Type B pancreatic cell (in vitro differentiated cells): ENCODE results near the gene PHACTR2. TPM values are rescaled to one million over a fixed set of nuclear protein-coding genes. Genes with fewer than 3 reads are reported as not detected.
"Not testable (repeated sequence)": the region's sequence is repeated elsewhere in the genome, so short reads cannot be mapped to it uniquely, and the experiment has no call there.

Experiments used
- DNase-seq: peaks from one replicate; pipeline ENCODE4 v3.0.0; 2021; ENCODE audit warnings: mixed read lengths; ENCODE audit not compliant: unreplicated experiment; ENCODE audit errors: extremely low spot score
- H3K27ac Mint-ChIP-seq: 2 replicates; pipeline ENCODE4 v1.8.0; 2021; ENCODE audit warnings: mild to moderate bottlenecking, mixed read lengths
- H3K27me3 Mint-ChIP-seq: 2 replicates; pipeline ENCODE4 v1.8.0; 2021; ENCODE audit warnings: mixed read lengths
- H3K36me3 Mint-ChIP-seq: 2 replicates; pipeline ENCODE4 v1.8.0; 2021; ENCODE audit warnings: mixed read lengths
- H3K4me1 Mint-ChIP-seq: one replicate; pipeline ENCODE4 v1.8.0; 2021; ENCODE audit warnings: mixed read lengths; ENCODE audit not compliant: unreplicated experiment
- H3K4me3 Mint-ChIP-seq: 2 replicates; pipeline ENCODE4 v1.8.0; 2021; ENCODE audit warnings: mild to moderate bottlenecking, mixed read lengths
- H3K9me3 Mint-ChIP-seq: 2 replicates; pipeline ENCODE4 v1.8.0; 2021; ENCODE audit warnings: mixed read lengths
- total RNA-seq: library from RNA; stranded (reverse); gene quantifications from 2 replicates; pipeline ENCODE4 v1.2.1, GENCODE V29; 2021; ENCODE audit warnings: low replicate concordance
- TF ChIP-seq, protein P1 (sequence below): fragments of 200-600 bp; sonication (generic); conservative IDR thresholded peaks from 2 replicates; pipeline ENCODE4 v1.5.0; 2021; ENCODE audit warnings: antibody characterized with exemption, mild to moderate bottlenecking

Gene PHACTR2
- total RNA-seq, 1 donor from 2014 or later, result 59.2 TPM

GRCh38 chr6:143775336-143775735, 97.6 kb downstream of the PHACTR2 start:
- H3K4me3 Mint-ChIP-seq, result no peak overlapping the region
- no peak for DNase-seq
- no peaks in the 10 kb centered on the region for H3K9me3 Mint-ChIP-seq
- no peaks in the 10 kb centered on the region for H3K27me3 Mint-ChIP-seq
- TF ChIP-seq, protein P1, sequence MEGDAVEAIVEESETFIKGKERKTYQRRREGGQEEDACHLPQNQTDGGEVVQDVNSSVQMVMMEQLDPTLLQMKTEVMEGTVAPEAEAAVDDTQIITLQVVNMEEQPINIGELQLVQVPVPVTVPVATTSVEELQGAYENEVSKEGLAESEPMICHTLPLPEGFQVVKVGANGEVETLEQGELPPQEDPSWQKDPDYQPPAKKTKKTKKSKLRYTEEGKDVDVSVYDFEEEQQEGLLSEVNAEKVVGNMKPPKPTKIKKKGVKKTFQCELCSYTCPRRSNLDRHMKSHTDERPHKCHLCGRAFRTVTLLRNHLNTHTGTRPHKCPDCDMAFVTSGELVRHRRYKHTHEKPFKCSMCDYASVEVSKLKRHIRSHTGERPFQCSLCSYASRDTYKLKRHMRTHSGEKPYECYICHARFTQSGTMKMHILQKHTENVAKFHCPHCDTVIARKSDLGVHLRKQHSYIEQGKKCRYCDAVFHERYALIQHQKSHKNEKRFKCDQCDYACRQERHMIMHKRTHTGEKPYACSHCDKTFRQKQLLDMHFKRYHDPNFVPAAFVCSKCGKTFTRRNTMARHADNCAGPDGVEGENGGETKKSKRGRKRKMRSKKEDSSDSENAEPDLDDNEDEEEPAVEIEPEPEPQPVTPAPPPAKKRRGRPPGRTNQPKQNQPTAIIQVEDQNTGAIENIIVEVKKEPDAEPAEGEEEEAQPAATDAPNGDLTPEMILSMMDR, result no peak
- H3K4me1 Mint-ChIP-seq, result peaks cover 11% of the 10 kb centered on the region
- H3K36me3 Mint-ChIP-seq, result peaks cover 28% of the 10 kb centered on the region
- no peak overlapping the region for H3K27ac Mint-ChIP-seq

- H3K4me3 Mint-ChIP-seq, result no peak overlapping the region
- H3K27me3 Mint-ChIP-seq, result no peaks in the 10 kb centered on the region
- peaks cover 5% of the 10 kb centered on the region for H3K4me1 Mint-ChIP-seq
- no peak for DNase-seq
- H3K27ac Mint-ChIP-seq, result no peak overlapping the region
- TF ChIP-seq, protein P1, result no peak
- no peaks in the 10 kb centered on the region for H3K9me3 Mint-ChIP-seq
- H3K36me3 Mint-ChIP-seq, result peaks cover 29% of the 10 kb centered on the region
These were observed 101.2 kb downstream of the PHACTR2 start for GRCh38 chr6:143778926-143779325.

GRCh38 chr6:143782481-143782880, 104.7 kb downstream of the PHACTR2 start:
- H3K36me3 Mint-ChIP-seq, result peaks cover 44% of the 10 kb centered on the region
- no peak overlapping the region for H3K4me3 Mint-ChIP-seq
- H3K4me1 Mint-ChIP-seq, result no peaks in the 10 kb centered on the region
- no peaks in the 10 kb centered on the region for H3K27me3 Mint-ChIP-seq
- no peak for DNase-seq
- peaks cover 14% of the 10 kb centered on the region for H3K9me3 Mint-ChIP-seq
- H3K27ac Mint-ChIP-seq, result no peak overlapping the region
- TF ChIP-seq, protein P1, result no peak

- DNase-seq, result no peak
- Mint-ChIP-seq H3K27ac (no peak overlapping the region), H3K4me3 (no peak overlapping the region), H3K9me3 (peaks cover 14% of the 10 kb centered on the region), H3K4me1 (no peaks in the 10 kb centered on the region), H3K27me3 (no peaks in the 10 kb centered on the region), H3K36me3 (peaks cover 47% of the 10 kb centered on the region)
- TF ChIP-seq, protein P1, result no peak
These were observed 105.3 kb downstream of the PHACTR2 start for GRCh38 chr6:143783077-143783476.

DNA sequence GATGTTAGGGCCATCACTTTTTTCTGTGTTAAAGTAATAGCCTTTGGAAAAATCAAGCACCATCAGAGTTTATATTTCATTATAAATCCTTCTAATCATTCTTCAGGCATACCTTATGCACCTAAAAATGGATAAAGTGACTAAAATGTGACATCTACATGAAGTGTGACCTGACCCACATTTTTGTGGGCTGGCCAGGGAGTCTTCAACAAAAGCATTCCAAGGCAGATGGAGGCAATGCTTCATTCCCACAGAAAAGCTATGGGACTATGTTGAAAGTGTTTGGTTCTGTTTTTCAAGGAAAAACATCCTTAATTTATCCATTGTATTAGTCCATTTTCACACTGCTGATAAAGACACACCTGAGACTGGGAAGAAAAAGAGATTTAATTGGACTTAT, 106.6 kb downstream of the PHACTR2 start:
- DNase-seq, result no peak
- TF ChIP-seq, protein P1, result no peak
- no peak overlapping the region for H3K27ac Mint-ChIP-seq
- H3K27me3 Mint-ChIP-seq, result no peaks in the 10 kb centered on the region
- H3K9me3 Mint-ChIP-seq, result peaks cover 14% of the 10 kb centered on the region
- H3K36me3 Mint-ChIP-seq, result peaks cover 38% of the 10 kb centered on the region
- no peak overlapping the region for H3K4me3 Mint-ChIP-seq
- no peaks in the 10 kb centered on the region for H3K4me1 Mint-ChIP-seq

- H3K4me1 Mint-ChIP-seq, H3K4me3 Mint-ChIP-seq, DNase-seq, H3K27me3 Mint-ChIP-seq, H3K27ac Mint-ChIP-seq: not testable (repeated sequence)
- Mint-ChIP-seq H3K36me3 (peaks cover 51% of the 10 kb centered on the region), H3K9me3 (peaks cover 19% of the 10 kb centered on the region)
These were observed 108.6 kb downstream of the PHACTR2 start for GRCh38 chr6:143786371-143786770.
